Ascending aorta (tissue), 2 donors: ENCODE results near the gene EGLN3. TPM values are rescaled to one million over a fixed set of nuclear protein-coding genes. Genes with fewer than 3 reads are reported as not detected.

Experiments
- DNase-seq, 2 donors: peaks; one replicate each; pipeline ENCODE4 v3.0.0-alpha.2; 2019; ENCODE audit warnings: low spot score in 2 of 2
- H3K27ac ChIP-seq, 2 donors: fragments of 200-600 bp; sonication (generic); one replicate each; pipeline ENCODE4 v1.5.1; 2016 to 2017; ENCODE audit warnings: mild to moderate bottlenecking in 1 of 2
- H3K27me3 ChIP-seq: fragments of 200-600 bp; sonication (generic); one replicate; pipeline ENCODE4 v1.5.1; 2017
- H3K36me3 ChIP-seq, 2 donors: fragments of 200-600 bp; sonication (generic); one replicate each; pipeline ENCODE4 v1.5.1; 2016
- H3K4me1 ChIP-seq, 2 donors: fragments of 200-600 bp; sonication (generic); one replicate each; pipeline ENCODE4 v1.5.1; 2016 to 2017; ENCODE audit warnings: mild to moderate bottlenecking in 1 of 2
- H3K4me3 ChIP-seq, 2 donors: fragments of 200-600 bp; sonication (generic); one replicate each; pipeline ENCODE4 v1.5.1; 2016 to 2017; ENCODE audit warnings: mild to moderate bottlenecking in 1 of 2
- H3K9me3 ChIP-seq, 2 donors: fragments of 200-600 bp; sonication (generic); one replicate each; pipeline ENCODE4 v1.5.1; 2016
- intact Hi-C: fragments of 100-400 bp; cut with DNase I; formaldehyde crosslinking; loops from one replicate; pipeline ENCODE4 v1.15.1; 2023
- total RNA-seq: library from RNA; depleted of rRNA; stranded (reverse); fragments of >200 nt; gene quantifications from one replicate; pipeline ENCODE4 v1.1.0, GENCODE V29; 2016
- TF ChIP-seq, protein P1 (sequence below), 3 experiments: fragments of 200-600 bp in 2 of 3; fragments of 450-650 bp in 1 of 3; sonication (generic) in 2 of 3; IDR thresholded peaks; one replicate each; pipeline ENCODE4 v1.5.1; 2016 to 2019; ENCODE audit warnings: antibody characterized with exemption in 3 of 3, mild to moderate bottlenecking in 1 of 3, moderate library complexity in 1 of 3

Gene EGLN3
- total RNA-seq, 1 donor from 2014 or later, result 5.9 TPM

DNA sequence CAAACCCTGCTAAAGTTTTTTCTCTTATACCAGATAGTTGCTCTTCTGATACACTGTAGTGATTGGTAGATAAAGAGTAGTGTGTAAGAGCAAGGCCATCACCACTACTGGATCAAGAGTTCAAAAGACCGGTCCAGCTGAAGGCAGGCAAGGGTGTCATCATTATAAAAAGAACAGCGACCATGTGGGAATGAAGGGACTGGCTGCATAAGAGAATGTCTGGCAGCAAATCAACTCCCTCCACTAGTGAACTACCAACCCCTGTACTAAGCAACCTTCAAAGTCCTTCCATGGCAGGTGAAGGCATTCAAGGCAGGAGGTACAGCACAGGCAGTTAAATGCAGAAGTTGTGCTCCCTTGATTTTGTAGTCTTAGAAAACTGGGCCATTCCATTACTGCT, 53.5 kb downstream of the EGLN3 start:
- Histone ChIP-seq H3K36me3 (no peaks in the 10 kb centered on the region), H3K9me3 (no peaks in the 10 kb centered on the region), H3K4me1 (no peaks in the 10 kb centered on the region), H3K27me3 (no peaks in the 10 kb centered on the region), H3K4me3 (no peak overlapping the region), H3K27ac (no peak overlapping the region)
- DNase-seq, result no peak
- intact Hi-C loops, result no loop called here
- TF ChIP-seq, protein P1, sequence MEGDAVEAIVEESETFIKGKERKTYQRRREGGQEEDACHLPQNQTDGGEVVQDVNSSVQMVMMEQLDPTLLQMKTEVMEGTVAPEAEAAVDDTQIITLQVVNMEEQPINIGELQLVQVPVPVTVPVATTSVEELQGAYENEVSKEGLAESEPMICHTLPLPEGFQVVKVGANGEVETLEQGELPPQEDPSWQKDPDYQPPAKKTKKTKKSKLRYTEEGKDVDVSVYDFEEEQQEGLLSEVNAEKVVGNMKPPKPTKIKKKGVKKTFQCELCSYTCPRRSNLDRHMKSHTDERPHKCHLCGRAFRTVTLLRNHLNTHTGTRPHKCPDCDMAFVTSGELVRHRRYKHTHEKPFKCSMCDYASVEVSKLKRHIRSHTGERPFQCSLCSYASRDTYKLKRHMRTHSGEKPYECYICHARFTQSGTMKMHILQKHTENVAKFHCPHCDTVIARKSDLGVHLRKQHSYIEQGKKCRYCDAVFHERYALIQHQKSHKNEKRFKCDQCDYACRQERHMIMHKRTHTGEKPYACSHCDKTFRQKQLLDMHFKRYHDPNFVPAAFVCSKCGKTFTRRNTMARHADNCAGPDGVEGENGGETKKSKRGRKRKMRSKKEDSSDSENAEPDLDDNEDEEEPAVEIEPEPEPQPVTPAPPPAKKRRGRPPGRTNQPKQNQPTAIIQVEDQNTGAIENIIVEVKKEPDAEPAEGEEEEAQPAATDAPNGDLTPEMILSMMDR (IDR thresholded peaks at IDR 0.05), result no peak

DNA sequence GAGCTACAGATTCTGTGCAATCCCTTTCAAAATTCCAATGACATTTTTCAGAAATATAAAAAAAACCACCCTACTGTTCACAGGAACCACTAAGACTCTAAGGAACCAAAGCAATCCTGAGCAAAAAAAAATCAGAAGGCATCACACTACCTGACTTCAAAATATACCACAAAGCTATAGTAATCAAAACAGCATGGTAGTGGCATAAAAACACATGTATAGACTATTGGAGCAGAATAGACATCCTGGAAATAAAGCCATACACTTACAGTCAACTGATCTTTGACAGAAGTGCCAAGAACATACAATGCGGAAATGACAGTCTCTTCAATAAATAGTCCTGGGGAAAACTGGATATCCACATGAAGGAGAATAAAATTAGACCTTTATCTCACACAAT, 56.5 kb downstream of the EGLN3 start:
- no peaks in the 10 kb centered on the region for H3K9me3 ChIP-seq
- TF ChIP-seq, protein P1 (IDR thresholded peaks at IDR 0.05), result no peak
- H3K27ac ChIP-seq, result no peak overlapping the region
- H3K36me3 ChIP-seq, result no peaks in the 10 kb centered on the region
- no peaks in the 10 kb centered on the region for H3K4me1 ChIP-seq
- no peak overlapping the region for H3K4me3 ChIP-seq
- intact Hi-C loops, result no loop called here
- no peaks in the 10 kb centered on the region for H3K27me3 ChIP-seq
- DNase-seq, result no peak

DNA sequence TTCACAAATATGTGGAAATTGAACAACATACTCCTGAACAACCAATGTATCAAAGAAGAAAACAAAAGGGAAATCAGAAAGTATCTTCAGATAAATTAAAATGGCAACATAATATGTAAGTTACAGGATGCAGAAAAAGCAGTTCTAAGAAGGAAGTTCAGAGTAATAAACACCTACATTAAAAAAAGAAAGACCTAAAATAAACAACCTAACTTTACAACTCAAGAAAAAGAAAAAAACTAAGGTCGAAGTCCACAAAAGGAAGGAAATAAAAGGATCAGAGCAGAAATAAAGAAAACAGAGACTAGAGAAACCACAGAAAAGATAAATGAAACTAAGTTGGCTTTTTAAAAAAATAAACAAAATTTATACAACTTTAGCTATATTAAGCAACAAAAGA, 59.2 kb downstream of the EGLN3 start:
- DNase-seq, result no peak
- no peak overlapping the region for H3K4me3 ChIP-seq
- H3K27me3 ChIP-seq, result no peaks in the 10 kb centered on the region
- TF ChIP-seq, protein P1 (IDR thresholded peaks at IDR 0.05), result no peak
- H3K36me3 ChIP-seq, result no peaks in the 10 kb centered on the region
- H3K4me1 ChIP-seq, result no peaks in the 10 kb centered on the region
- H3K27ac ChIP-seq, result no peak overlapping the region
- no peaks in the 10 kb centered on the region for H3K9me3 ChIP-seq
- intact Hi-C loops, result no loop called here

DNA sequence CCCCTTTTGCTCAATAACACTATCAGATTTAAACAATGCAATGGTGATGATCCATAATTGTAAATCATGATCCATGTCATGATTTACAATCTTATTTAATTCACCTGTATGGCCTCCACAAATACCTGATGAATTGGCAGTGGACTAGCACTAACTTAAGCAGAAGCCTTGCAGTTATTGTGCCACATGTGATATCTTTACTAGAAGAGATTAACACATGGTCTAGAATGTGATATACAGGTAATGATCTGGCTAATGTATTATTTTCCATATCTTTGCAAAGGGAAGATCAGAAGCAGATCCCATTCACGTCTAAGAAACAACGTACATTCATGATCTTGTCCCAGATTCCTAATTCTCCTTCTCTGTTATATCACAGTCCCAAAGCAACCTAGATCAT, 66.0 kb downstream of the EGLN3 start:
- Histone ChIP-seq H3K36me3 (no peaks in the 10 kb centered on the region), H3K9me3 (no peaks in the 10 kb centered on the region), H3K27me3 (no peaks in the 10 kb centered on the region), H3K27ac (no peak overlapping the region), H3K4me3 (no peak overlapping the region), H3K4me1 (no peaks in the 10 kb centered on the region)
- no peak for DNase-seq
- TF ChIP-seq, protein P1 (IDR thresholded peaks at IDR 0.05), result no peak
- intact Hi-C loops, result no loop called here

DNA sequence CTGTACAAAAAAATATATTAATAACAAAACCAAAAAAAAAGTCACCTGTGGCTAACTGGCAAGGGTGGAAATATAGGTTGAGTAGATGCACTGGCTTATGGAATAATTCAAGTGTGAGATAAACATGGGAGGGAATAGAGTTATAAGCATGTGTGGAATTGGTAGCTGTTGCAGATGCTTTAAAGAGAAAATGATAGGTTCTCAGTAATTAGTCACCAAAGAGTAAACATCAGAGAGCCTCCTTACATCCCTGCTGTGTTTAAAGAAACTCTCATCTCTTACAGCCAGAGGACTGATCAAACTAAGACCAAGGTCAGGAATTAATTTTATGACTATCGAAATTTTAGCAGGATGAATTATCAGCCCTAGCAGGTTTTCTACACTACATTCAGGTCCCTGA, 70.5 kb downstream of the EGLN3 start:
- H3K27me3 ChIP-seq, result no peaks in the 10 kb centered on the region
- intact Hi-C loops, result no loop called here
- H3K4me3 ChIP-seq, result no peak overlapping the region

More for the DNA sequence above, 70.5 kb downstream of the EGLN3 start:
- H3K4me1 ChIP-seq, result no peaks in the 10 kb centered on the region
- H3K27ac ChIP-seq, result no peak overlapping the region
- peaks cover 4 to 16% of the 10 kb centered on the region in 2 donors for H3K9me3 ChIP-seq
- H3K36me3 ChIP-seq, result no peaks in the 10 kb centered on the region
- no peak for DNase-seq
- TF ChIP-seq, protein P1 (IDR thresholded peaks at IDR 0.05), result no peak
